ENCODE data around the gene C11orf98. TPM values are rescaled to one million over a fixed set of nuclear protein-coding genes. Genes with fewer than 3 reads are reported as not detected.

Gene C11orf98
- total and polyA plus RNA-seq, 2 of the 13 experiments (the other 11 are each of a cell fraction or from before 2014, with no cell fraction given), result 30.4 to 91.8 TPM

GRCh38 chr11:62678770-62679696 is 14.0 kb upstream of the C11orf98 start, which contains the start of gene UBXN1 (continued):
- TF ChIP-seq, protein P1, sequence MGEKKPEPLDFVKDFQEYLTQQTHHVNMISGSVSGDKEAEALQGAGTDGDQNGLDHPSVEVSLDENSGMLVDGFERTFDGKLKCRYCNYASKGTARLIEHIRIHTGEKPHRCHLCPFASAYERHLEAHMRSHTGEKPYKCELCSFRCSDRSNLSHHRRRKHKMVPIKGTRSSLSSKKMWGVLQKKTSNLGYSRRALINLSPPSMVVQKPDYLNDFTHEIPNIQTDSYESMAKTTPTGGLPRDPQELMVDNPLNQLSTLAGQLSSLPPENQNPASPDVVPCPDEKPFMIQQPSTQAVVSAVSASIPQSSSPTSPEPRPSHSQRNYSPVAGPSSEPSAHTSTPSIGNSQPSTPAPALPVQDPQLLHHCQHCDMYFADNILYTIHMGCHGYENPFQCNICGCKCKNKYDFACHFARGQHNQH (CRISPR knock-in tag; IDR thresholded peaks at IDR 0.05), result peak; percentile 60; the same call in 1 of the 2 replicates
- no peak for TF ChIP-seq ZNF180 (CRISPR knock-in tag; IDR thresholded peaks at IDR 0.05; ENCODE audit: borderline replicate concordance, low read depth)
- TF ChIP-seq ZNF207 (IDR thresholded peaks at IDR 0.05; ENCODE audit: borderline replicate concordance), result no peak
- TF ChIP-seq ZNF143 (CRISPR knock-in tag; IDR thresholded peaks at IDR 0.05), result peak; percentile 12; the same call in 1 of the 2 replicates
- no peak for TF ChIP-seq PBX3 (CRISPR knock-in tag; IDR thresholded peaks at IDR 0.05; ENCODE audit: borderline replicate concordance)
- no peak for TF ChIP-seq ZNF496 (CRISPR knock-in tag; IDR thresholded peaks at IDR 0.05; ENCODE audit: insufficient replicate concordance)
- peak; percentile 80 for TF ChIP-seq ZMYM4 (CRISPR knock-in tag; IDR thresholded peaks at IDR 0.05)
- no peak for TF ChIP-seq ZNF577 (CRISPR knock-in tag; IDR thresholded peaks at IDR 0.05; ENCODE audit: borderline replicate concordance, low read depth)
- TF ChIP-seq, protein P2, sequence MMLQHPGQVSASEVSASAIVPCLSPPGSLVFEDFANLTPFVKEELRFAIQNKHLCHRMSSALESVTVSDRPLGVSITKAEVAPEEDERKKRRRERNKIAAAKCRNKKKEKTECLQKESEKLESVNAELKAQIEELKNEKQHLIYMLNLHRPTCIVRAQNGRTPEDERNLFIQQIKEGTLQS (CRISPR knock-in tag; IDR thresholded peaks at IDR 0.05), result no peak
- no peak for TF ChIP-seq ZNF484 (CRISPR knock-in tag; IDR thresholded peaks at IDR 0.05; ENCODE audit: borderline replicate concordance, low read depth)
- TF ChIP-seq ZNF296 (CRISPR knock-in tag; conservative IDR thresholded peaks at IDR 0.05), result no peak
- TF ChIP-seq ARNT2 (CRISPR knock-in tag; IDR thresholded peaks at IDR 0.05; ENCODE audit: low read depth), result peak; percentile 58; the same call in 1 of the 2 replicates
- TF ChIP-seq, protein P3, sequence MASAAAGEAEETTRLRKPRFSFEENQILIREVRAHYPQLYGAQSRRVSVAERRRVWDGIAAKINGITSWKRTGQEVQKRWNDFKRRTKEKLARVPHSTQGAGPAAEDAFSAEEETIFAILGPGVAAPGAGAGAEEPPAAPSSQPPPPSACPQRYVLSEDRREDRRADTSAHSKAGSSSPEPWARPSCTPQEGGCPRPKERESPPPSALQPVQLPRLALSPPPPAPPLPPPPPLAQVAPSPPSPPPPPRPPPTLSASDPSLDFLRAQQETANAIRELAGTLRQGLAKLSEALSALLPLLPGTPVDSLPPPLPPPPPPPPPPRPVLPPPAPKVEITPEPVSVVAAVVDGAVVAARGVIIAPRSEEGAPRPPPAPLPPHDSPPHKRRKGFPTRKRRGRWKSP (CRISPR knock-in tag; IDR thresholded peaks at IDR 0.05), result peak; percentile 80; the same call in 1 of the 2 replicates
- TF ChIP-seq CREB1 (IDR thresholded peaks at IDR 0.05), result peak; percentile 17; the same call in 1 of the 2 replicates
- no peak for TF ChIP-seq CREB1 (CRISPR knock-in tag; IDR thresholded peaks at IDR 0.05)
- TF ChIP-seq PLSCR1 (CRISPR knock-in tag; IDR thresholded peaks at IDR 0.05; ENCODE audit: borderline replicate concordance), result no peak
- TF ChIP-seq, protein P4, sequence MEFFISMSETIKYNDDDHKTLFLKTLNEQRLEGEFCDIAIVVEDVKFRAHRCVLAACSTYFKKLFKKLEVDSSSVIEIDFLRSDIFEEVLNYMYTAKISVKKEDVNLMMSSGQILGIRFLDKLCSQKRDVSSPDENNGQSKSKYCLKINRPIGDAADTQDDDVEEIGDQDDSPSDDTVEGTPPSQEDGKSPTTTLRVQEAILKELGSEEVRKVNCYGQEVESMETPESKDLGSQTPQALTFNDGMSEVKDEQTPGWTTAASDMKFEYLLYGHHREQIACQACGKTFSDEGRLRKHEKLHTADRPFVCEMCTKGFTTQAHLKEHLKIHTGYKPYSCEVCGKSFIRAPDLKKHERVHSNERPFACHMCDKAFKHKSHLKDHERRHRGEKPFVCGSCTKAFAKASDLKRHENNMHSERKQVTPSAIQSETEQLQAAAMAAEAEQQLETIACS (CRISPR knock-in tag; IDR thresholded peaks at IDR 0.05), result no peak
- no peak for TF ChIP-seq TBX3 (IDR thresholded peaks at IDR 0.05; ENCODE audit: borderline replicate concordance)

Data from HepG2 (cell line).